HepG2 (cell line): Measurements from ENCODE around the gene ALS2. TPM values are rescaled to one million over a fixed set of nuclear protein-coding genes. Genes with fewer than 3 reads are reported as not detected.

Source experiments
- AGO1 ChIP-seq: fragments of 200-400 bp; formaldehyde crosslinking; IDR thresholded peaks from 2 replicates; pipeline ENCODE4 v1.6.1; 2017; ENCODE audit warnings: mild to moderate bottlenecking, low read depth, low read length, moderate library complexity; ENCODE audit not compliant: poor library complexity, severe bottlenecking
- ATM ChIP-seq: fragments of 450-650 bp; IDR thresholded peaks from 2 replicates; pipeline ENCODE4 v1.7.1; 2017; ENCODE audit warnings: mild to moderate bottlenecking, borderline replicate concordance
- CBFB ChIP-seq: sonication (generic); formaldehyde crosslinking; IDR thresholded peaks from 2 replicates; pipeline ENCODE4 v1.4.0; 2020; ENCODE audit warnings: missing genetic modification reagents
- FOXK2 ChIP-seq: fragments of 450-650 bp; IDR thresholded peaks from 2 replicates; pipeline ENCODE4 v1.6.1; 2016
- GPN1 ChIP-seq: sonication (generic); formaldehyde crosslinking; IDR thresholded peaks from 2 replicates; pipeline ENCODE4 v1.5.1; 2020; ENCODE audit warnings: missing genetic modification reagents, borderline replicate concordance
- MAFF ChIP-seq: IDR thresholded peaks from 2 replicates; pipeline ENCODE4 v1.6.1; 2011; ENCODE audit warnings: low read depth, low read length, improper control_type of control experiment
- MIXL1 ChIP-seq: IDR thresholded peaks from 2 replicates; pipeline ENCODE4 v1.6.1; 2016
- MYC ChIP-seq: sonication (generic); formaldehyde crosslinking; IDR thresholded peaks from 2 replicates; pipeline ENCODE4 v1.9.0; 2021; ENCODE audit warnings: missing genetic modification reagents, borderline replicate concordance
- NR2F1 ChIP-seq, 2 experiments: fragments of 450-650 bp in 1 of 2; formaldehyde crosslinking in 1 of 2; IDR thresholded peaks; 2 replicates each; pipeline versions ENCODE4 v1.5.0 to v1.6.1; 2016 to 2020; ENCODE audit warnings: mild to moderate bottlenecking in 1 of 2, missing compliant biosample characterization in 1 of 2, missing genetic modification reagents in 1 of 2, moderate library complexity in 1 of 2
- ONECUT2 ChIP-seq: sonication (generic); formaldehyde crosslinking; IDR thresholded peaks from 2 replicates; pipeline ENCODE4 v1.4.0; 2020; ENCODE audit warnings: missing genetic modification reagents
- SMAD9 ChIP-seq: sonication (generic); formaldehyde crosslinking; IDR thresholded peaks from 2 replicates; pipeline ENCODE4 v1.5.1; 2020; ENCODE audit warnings: mild to moderate bottlenecking, missing genetic modification reagents
- SMYD3 ChIP-seq: sonication (generic); formaldehyde crosslinking; IDR thresholded peaks from 2 replicates; pipeline ENCODE4 v1.8.1; 2023; ENCODE audit warnings: mild to moderate bottlenecking, missing genetic modification reagents
- SOX5 ChIP-seq: IDR thresholded peaks from 2 replicates; pipeline ENCODE4 v1.6.1; 2016; ENCODE audit warnings: borderline replicate concordance
- SP2 ChIP-seq: sonication (generic); formaldehyde crosslinking; IDR thresholded peaks from 2 replicates; pipeline ENCODE4 v1.5.1; 2020; ENCODE audit warnings: mild to moderate bottlenecking, missing genetic modification reagents
- SRSF4 ChIP-seq: fragments of 200-400 bp; formaldehyde crosslinking; IDR thresholded peaks from one replicate; pipeline ENCODE4 v1.6.1; 2018; ENCODE audit warnings: mild to moderate bottlenecking, low read depth, low read length, moderate library complexity; ENCODE audit not compliant: poor library complexity, severe bottlenecking
- STAG1 ChIP-seq: sonication (generic); formaldehyde crosslinking; IDR thresholded peaks from 2 replicates; pipeline ENCODE4 v1.4.0; 2020; ENCODE audit warnings: missing genetic modification reagents
- TGIF2 ChIP-seq: IDR thresholded peaks from 2 replicates; pipeline ENCODE4 v1.6.1; 2016; ENCODE audit warnings: control low read depth, missing compliant biosample characterization
- TSC22D2 ChIP-seq: sonication (generic); formaldehyde crosslinking; IDR thresholded peaks from 2 replicates; pipeline ENCODE4 v1.5.1; 2020; ENCODE audit warnings: missing genetic modification reagents, mild to moderate bottlenecking, borderline replicate concordance
- ZNF24 ChIP-seq: fragments of 450-650 bp; IDR thresholded peaks from 2 replicates; pipeline ENCODE4 v1.6.1; 2017; ENCODE audit warnings: antibody characterized with exemption, mild to moderate bottlenecking
- ZNF451 ChIP-seq: sonication (generic); formaldehyde crosslinking; IDR thresholded peaks from 2 replicates; pipeline ENCODE4 v1.5.0; 2020; ENCODE audit warnings: mild to moderate bottlenecking, missing genetic modification reagents
- ZNF550 ChIP-seq: sonication (generic); formaldehyde crosslinking; IDR thresholded peaks from 2 replicates; pipeline ENCODE4 v1.4.0; 2020; ENCODE audit warnings: mild to moderate bottlenecking, missing genetic modification reagents, borderline replicate concordance
- ZNF567 ChIP-seq: sonication (generic); formaldehyde crosslinking; IDR thresholded peaks from 2 replicates; pipeline ENCODE4 v1.8.1; 2023; ENCODE audit warnings: mild to moderate bottlenecking, missing genetic modification reagents, borderline replicate concordance
- polyA plus RNA-seq, 8 experiments: library from polyadenylated mRNA; depleted of rRNA in 3 of 8; stranded (reverse) in 7 of 8; unstranded in 1 of 8; fragments of >200 nt; fragmentation: Illumina TruSeq in 4 of 8; extraction: Trizol in 4 of 8; gene quantifications; 2 replicates each; pipeline versions ENCODE4 v1.2.1 to v1.2.3, GENCODE V29; 2011 to 2016; ENCODE audit warnings: low read depth in 4 of 8, missing spikeins in 1 of 8, mixed read lengths in 1 of 8; ENCODE audit not compliant: insufficient read depth in 1 of 8
- total RNA-seq, 5 experiments: library from RNA; depleted of rRNA; stranded (reverse); fragments of >200 nt; fragmentation: Illumina TruSeq; extraction: Trizol; gene quantifications; 2 replicates each; pipeline ENCODE4 v1.2.3, GENCODE V29; 2016; ENCODE audit warnings: low read depth in 1 of 5
- TF ChIP-seq, protein P1 (sequence below): sonication (generic); formaldehyde crosslinking; IDR thresholded peaks from 2 replicates; pipeline ENCODE4 v1.4.0; 2020; ENCODE audit warnings: missing genetic modification reagents
- TF ChIP-seq, protein P2 (sequence below): sonication (generic); formaldehyde crosslinking; IDR thresholded peaks from 2 replicates; pipeline ENCODE4 v1.4.0; 2020; ENCODE audit warnings: missing genetic modification reagents, mild to moderate bottlenecking, borderline replicate concordance
- TF ChIP-seq, protein P3 (sequence below): sonication (generic); formaldehyde crosslinking; IDR thresholded peaks from 2 replicates; pipeline ENCODE4 v1.4.0; 2020; ENCODE audit warnings: missing genetic modification reagents, borderline replicate concordance

Gene ALS2
- total and polyA plus RNA-seq, 2 of the 13 experiments (the other 11 are each of a cell fraction or from before 2014, with no cell fraction given), result 12.7 to 19.3 TPM

GRCh38 chr2:201754717-201755415, 25.9 kb downstream of the ALS2 start (continued):
- TF ChIP-seq NR2F1 (CRISPR knock-in tag; IDR thresholded peaks at IDR 0.05) (peak in 1 of 2 experiments; percentile 73; a peak in 2 of 4 replicates), SRSF4 (no peak), MIXL1 (CRISPR knock-in tag) (0 out of 2 replicates have a peak, but pooled peaks have one; percentile 10), ZNF451 (CRISPR knock-in tag) (no peak), CBFB (CRISPR knock-in tag) (no peak), SMAD9 (no peak), AGO1 (no peak), TGIF2 (CRISPR knock-in tag) (no peak), ZNF550 (no peak), MYC (no peak), ZNF24 (no peak), ZNF567 (no peak), TSC22D2 (CRISPR knock-in tag) (no peak), STAG1 (no peak), MAFF (no peak), FOXK2 (no peak), GPN1 (CRISPR knock-in tag) (no peak), ONECUT2 (no peak), SOX5 (peak; percentile 54; the same call in 1 of the 2 replicates), SMYD3 (CRISPR knock-in tag) (no peak; the same call in 1 of the 2 replicates), ATM (no peak), SP2 (CRISPR knock-in tag) (0 out of 2 replicates have a peak, but pooled peaks have one; percentile 19)
- TF ChIP-seq, protein P1, sequence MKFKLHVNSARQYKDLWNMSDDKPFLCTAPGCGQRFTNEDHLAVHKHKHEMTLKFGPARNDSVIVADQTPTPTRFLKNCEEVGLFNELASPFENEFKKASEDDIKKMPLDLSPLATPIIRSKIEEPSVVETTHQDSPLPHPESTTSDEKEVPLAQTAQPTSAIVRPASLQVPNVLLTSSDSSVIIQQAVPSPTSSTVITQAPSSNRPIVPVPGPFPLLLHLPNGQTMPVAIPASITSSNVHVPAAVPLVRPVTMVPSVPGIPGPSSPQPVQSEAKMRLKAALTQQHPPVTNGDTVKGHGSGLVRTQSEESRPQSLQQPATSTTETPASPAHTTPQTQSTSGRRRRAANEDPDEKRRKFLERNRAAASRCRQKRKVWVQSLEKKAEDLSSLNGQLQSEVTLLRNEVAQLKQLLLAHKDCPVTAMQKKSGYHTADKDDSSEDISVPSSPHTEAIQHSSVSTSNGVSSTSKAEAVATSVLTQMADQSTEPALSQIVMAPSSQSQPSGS, result no peak
- TF ChIP-seq, protein P2, sequence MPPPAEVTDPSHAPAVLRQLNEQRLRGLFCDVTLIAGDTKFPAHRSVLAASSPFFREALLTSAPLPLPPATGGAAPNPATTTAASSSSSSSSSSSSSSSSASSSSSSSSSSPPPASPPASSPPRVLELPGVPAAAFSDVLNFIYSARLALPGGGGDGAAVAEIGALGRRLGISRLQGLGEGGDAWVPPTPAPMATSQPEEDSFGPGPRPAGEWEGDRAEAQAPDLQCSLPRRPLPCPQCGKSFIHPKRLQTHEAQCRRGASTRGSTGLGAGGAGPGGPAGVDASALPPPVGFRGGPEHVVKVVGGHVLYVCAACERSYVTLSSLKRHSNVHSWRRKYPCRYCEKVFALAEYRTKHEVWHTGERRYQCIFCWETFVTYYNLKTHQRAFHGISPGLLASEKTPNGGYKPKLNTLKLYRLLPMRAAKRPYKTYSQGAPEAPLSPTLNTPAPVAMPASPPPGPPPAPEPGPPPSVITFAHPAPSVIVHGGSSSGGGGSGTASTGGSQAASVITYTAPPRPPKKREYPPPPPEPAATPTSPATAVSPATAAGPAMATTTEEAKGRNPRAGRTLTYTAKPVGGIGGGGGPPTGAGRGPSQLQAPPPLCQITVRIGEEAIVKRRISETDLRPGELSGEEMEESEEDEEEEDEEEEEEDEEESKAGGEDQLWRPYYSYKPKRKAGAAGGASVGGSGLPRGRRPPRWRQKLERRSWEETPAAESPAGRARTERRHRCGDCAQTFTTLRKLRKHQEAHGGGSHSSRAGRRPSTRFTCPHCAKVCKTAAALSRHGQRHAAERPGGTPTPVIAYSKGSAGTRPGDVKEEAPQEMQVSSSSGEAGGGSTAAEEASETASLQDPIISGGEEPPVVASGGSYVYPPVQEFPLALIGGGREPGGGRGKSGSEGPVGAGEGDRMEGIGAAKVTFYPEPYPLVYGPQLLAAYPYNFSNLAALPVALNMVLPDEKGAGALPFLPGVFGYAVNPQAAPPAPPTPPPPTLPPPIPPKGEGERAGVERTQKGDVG (CRISPR knock-in tag), result no peak
- TF ChIP-seq, protein P3, sequence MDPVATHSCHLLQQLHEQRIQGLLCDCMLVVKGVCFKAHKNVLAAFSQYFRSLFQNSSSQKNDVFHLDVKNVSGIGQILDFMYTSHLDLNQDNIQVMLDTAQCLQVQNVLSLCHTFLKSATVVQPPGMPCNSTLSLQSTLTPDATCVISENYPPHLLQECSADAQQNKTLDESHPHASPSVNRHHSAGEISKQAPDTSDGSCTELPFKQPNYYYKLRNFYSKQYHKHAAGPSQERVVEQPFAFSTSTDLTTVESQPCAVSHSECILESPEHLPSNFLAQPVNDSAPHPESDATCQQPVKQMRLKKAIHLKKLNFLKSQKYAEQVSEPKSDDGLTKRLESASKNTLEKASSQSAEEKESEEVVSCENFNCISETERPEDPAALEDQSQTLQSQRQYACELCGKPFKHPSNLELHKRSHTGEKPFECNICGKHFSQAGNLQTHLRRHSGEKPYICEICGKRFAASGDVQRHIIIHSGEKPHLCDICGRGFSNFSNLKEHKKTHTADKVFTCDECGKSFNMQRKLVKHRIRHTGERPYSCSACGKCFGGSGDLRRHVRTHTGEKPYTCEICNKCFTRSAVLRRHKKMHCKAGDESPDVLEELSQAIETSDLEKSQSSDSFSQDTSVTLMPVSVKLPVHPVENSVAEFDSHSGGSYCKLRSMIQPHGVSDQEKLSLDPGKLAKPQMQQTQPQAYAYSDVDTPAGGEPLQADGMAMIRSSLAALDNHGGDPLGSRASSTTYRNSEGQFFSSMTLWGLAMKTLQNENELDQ (CRISPR knock-in tag), result no peak
